Neural progenitor cell (in vitro differentiated cells): Measurements from ENCODE around the gene ZNF574. TPM values are rescaled to one million over a fixed set of nuclear protein-coding genes. Genes with fewer than 3 reads are reported as not detected.

Experiments used
- DNase-seq: peaks from one replicate; pipeline ENCODE4 v3.0.0-alpha.2; 2016; ENCODE audit warnings: low spot score
- H2AFZ ChIP-seq: fragments of 200-600 bp; sonication (generic); replicated peaks from 2 replicates; pipeline ENCODE4 v1.6.1; 2016; ENCODE audit warnings: antibody characterized with exemption
- H3F3A ChIP-seq: fragments of 200-600 bp; sonication (generic); 2 replicates; pipeline ENCODE4 v1.6.1; 2016; ENCODE audit warnings: antibody characterized with exemption, low read depth
- H3K27ac ChIP-seq: fragments of 200-600 bp; sonication (generic); 2 replicates; pipeline ENCODE4 v1.5.1; 2016; ENCODE audit warnings: mild to moderate bottlenecking
- H3K27me3 ChIP-seq: fragments of 200-600 bp; sonication (generic); 2 replicates; pipeline ENCODE4 v1.6.1; 2016; ENCODE audit warnings: mild to moderate bottlenecking, moderate library complexity
- H3K36me3 ChIP-seq: fragments of 200-600 bp; sonication (generic); 2 replicates; pipeline ENCODE4 v1.5.1; 2016
- H3K4me1 ChIP-seq: fragments of 200-600 bp; sonication (generic); 2 replicates; pipeline ENCODE4 v1.6.1; 2016; ENCODE audit warnings: mixed run types
- H3K4me2 ChIP-seq: fragments of 200-600 bp; sonication (generic); 2 replicates; pipeline ENCODE4 v1.6.1; 2016
- H3K4me3 ChIP-seq: fragments of 200-600 bp; sonication (generic); 2 replicates; pipeline ENCODE4 v1.5.1; 2016
- H3K79me2 ChIP-seq: fragments of 200-600 bp; sonication (generic); 2 replicates; pipeline ENCODE4 v1.6.1; 2016; ENCODE audit warnings: low read depth
- H3K9ac ChIP-seq: fragments of 200-600 bp; sonication (generic); 2 replicates; pipeline ENCODE4 v1.6.1; 2016
- H3K9me3 ChIP-seq: fragments of 200-600 bp; sonication (generic); 2 replicates; pipeline ENCODE4 v1.5.1; 2016; ENCODE audit warnings: low read depth
- H4K20me1 ChIP-seq: fragments of 200-600 bp; sonication (generic); 2 replicates; pipeline ENCODE4 v1.6.1; 2016; ENCODE audit warnings: low read depth
- H3K27ac Mint-ChIP-seq: 3 replicates; pipeline ENCODE4 v1.8.0; 2021; ENCODE audit warnings: mixed read lengths
- H3K27me3 Mint-ChIP-seq: 2 replicates; pipeline ENCODE4 v1.8.0; 2022; ENCODE audit warnings: low read depth, mild to moderate bottlenecking, inconsistent platforms, moderate library complexity, mixed read lengths; ENCODE audit not compliant: insufficient read depth
- H3K36me3 Mint-ChIP-seq: 3 replicates; pipeline ENCODE4 v1.8.0; 2021; ENCODE audit warnings: mixed read lengths
- H3K4me1 Mint-ChIP-seq: 3 replicates; pipeline ENCODE4 v1.8.0; 2021; ENCODE audit warnings: mixed read lengths
- H3K4me3 Mint-ChIP-seq: 3 replicates; pipeline ENCODE4 v1.8.0; 2021; ENCODE audit warnings: mild to moderate bottlenecking, moderate library complexity, mixed read lengths
- H3K9me3 Mint-ChIP-seq: 3 replicates; pipeline ENCODE4 v1.8.0; 2020; ENCODE audit warnings: mixed read lengths
- EZH2 ChIP-seq: fragments of 200-600 bp; sonication (generic); IDR thresholded peaks from 2 replicates; pipeline ENCODE4 v1.6.1; 2017; ENCODE audit warnings: antibody characterized with exemption, mild to moderate bottlenecking, moderate library complexity
- EZH2phosphoT487 ChIP-seq: fragments of 200-600 bp; sonication (generic); IDR thresholded peaks from 2 replicates; pipeline ENCODE4 v1.6.1; 2017; ENCODE audit warnings: antibody characterized with exemption
- total RNA-seq: library from RNA; depleted of rRNA; stranded (reverse); fragments of >200 nt; gene quantifications from 2 replicates; pipeline ENCODE4 v1.2.3, GENCODE V29; 2015; ENCODE audit warnings: low replicate concordance
- TF ChIP-seq, protein P1 (sequence below): fragments of 200-600 bp; sonication (generic); IDR thresholded peaks from 2 replicates; pipeline ENCODE4 v1.5.1; 2017; ENCODE audit warnings: antibody characterized with exemption, mild to moderate bottlenecking

ZNF574 gene
- total RNA-seq, 1 donor from 2014 or later = 13.4 TPM

- H3K4me1 ChIP-seq = no peaks in the 10 kb centered on the region
- H3F3A ChIP-seq = no peaks in the 10 kb centered on the region
- H3K9ac ChIP-seq = no peak overlapping the region
- DNase-seq = no peak
- no peaks in the 10 kb centered on the region for H3K36me3 ChIP-seq
- Mint-ChIP-seq H3K4me3 (no peak overlapping the region), H3K36me3 (no peaks in the 10 kb centered on the region), H3K4me1 (peaks cover 19% of the 10 kb centered on the region), H3K27me3 (peaks cover 6% of the 10 kb centered on the region), H3K27ac (no peak overlapping the region), H3K9me3 (no peaks in the 10 kb centered on the region)
- no peaks in the 10 kb centered on the region for H3K9me3 ChIP-seq
- no peaks in the 10 kb centered on the region for H3K27me3 ChIP-seq
- H2AFZ ChIP-seq = no peak overlapping the region
- no peak overlapping the region for H3K27ac ChIP-seq
- no peak overlapping the region for H3K4me3 ChIP-seq
- no peak overlapping the region for H3K4me2 ChIP-seq
- no peaks in the 10 kb centered on the region for H3K79me2 ChIP-seq
- H4K20me1 ChIP-seq = no peaks in the 10 kb centered on the region
- TF ChIP-seq, protein P1, sequence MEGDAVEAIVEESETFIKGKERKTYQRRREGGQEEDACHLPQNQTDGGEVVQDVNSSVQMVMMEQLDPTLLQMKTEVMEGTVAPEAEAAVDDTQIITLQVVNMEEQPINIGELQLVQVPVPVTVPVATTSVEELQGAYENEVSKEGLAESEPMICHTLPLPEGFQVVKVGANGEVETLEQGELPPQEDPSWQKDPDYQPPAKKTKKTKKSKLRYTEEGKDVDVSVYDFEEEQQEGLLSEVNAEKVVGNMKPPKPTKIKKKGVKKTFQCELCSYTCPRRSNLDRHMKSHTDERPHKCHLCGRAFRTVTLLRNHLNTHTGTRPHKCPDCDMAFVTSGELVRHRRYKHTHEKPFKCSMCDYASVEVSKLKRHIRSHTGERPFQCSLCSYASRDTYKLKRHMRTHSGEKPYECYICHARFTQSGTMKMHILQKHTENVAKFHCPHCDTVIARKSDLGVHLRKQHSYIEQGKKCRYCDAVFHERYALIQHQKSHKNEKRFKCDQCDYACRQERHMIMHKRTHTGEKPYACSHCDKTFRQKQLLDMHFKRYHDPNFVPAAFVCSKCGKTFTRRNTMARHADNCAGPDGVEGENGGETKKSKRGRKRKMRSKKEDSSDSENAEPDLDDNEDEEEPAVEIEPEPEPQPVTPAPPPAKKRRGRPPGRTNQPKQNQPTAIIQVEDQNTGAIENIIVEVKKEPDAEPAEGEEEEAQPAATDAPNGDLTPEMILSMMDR = no peak
- no peak for TF ChIP-seq EZH2
- no peak for TF ChIP-seq EZH2phosphoT487
These were observed 37.8 kb downstream of the ZNF574 start for GRCh38 chr19:42113641-42114348.

DNA sequence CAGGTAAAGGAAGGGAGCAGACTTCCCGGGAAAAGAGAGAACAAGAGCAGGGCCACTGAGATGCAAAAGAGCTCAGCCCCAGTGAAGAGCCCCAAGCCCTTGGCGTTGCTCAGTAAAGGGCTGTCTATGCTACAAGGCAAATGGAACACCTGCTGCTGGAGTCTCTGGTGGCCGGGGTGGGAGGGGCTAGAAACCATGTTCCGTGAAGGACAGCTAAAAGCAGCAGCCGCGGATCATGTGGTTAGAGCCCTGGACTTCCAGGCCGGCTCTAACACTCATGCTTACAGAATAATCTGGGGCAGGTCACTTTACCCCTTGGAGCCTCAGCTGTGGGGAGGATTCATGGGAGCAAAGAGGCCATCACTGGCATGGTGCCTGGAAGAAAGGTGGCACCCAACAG, 38.4 kb downstream of the ZNF574 start:
- no peaks in the 10 kb centered on the region for H3K36me3 ChIP-seq
- H3K27me3 Mint-ChIP-seq = peaks cover 8% of the 10 kb centered on the region
- H3K4me3 ChIP-seq = no peak overlapping the region
- TF ChIP-seq, protein P1 = no peak
- TF ChIP-seq EZH2 (no peak), EZH2phosphoT487 (no peak)
- no peak overlapping the region for H3K27ac Mint-ChIP-seq
- peaks cover 19% of the 10 kb centered on the region for H3K4me1 Mint-ChIP-seq
- no peaks in the 10 kb centered on the region for H3K27me3 ChIP-seq
- H3K79me2 ChIP-seq = no peaks in the 10 kb centered on the region
- no peak for DNase-seq
- no peaks in the 10 kb centered on the region for H3K9me3 Mint-ChIP-seq
- no peaks in the 10 kb centered on the region for H3K4me1 ChIP-seq
- H3F3A ChIP-seq = no peaks in the 10 kb centered on the region
- no peak overlapping the region for H2AFZ ChIP-seq
- no peaks in the 10 kb centered on the region for H4K20me1 ChIP-seq
- H3K36me3 Mint-ChIP-seq = no peaks in the 10 kb centered on the region
- H3K9me3 ChIP-seq = no peaks in the 10 kb centered on the region
- H3K27ac ChIP-seq = no peak overlapping the region
- no peak overlapping the region for H3K4me2 ChIP-seq
- no peak overlapping the region for H3K9ac ChIP-seq
- no peak overlapping the region for H3K4me3 Mint-ChIP-seq

GRCh38 chr19:42115219-42115618, 39.3 kb downstream of the ZNF574 start:
- no peak for DNase-seq
- H2AFZ ChIP-seq = no peak overlapping the region
- H3K27ac ChIP-seq = no peak overlapping the region
- H3K4me1 ChIP-seq = no peaks in the 10 kb centered on the region
- TF ChIP-seq, protein P1 = no peak
- TF ChIP-seq EZH2 (no peak), EZH2phosphoT487 (no peak)
- no peaks in the 10 kb centered on the region for H3K27me3 ChIP-seq
- no peak overlapping the region for H3K4me3 ChIP-seq
- H3K9ac ChIP-seq = no peak overlapping the region
- Mint-ChIP-seq H3K27ac (no peak overlapping the region), H3K27me3 (peaks cover 8% of the 10 kb centered on the region), H3K4me1 (peaks cover 19% of the 10 kb centered on the region), H3K36me3 (no peaks in the 10 kb centered on the region), H3K4me3 (no peak overlapping the region), H3K9me3 (no peaks in the 10 kb centered on the region)
- no peaks in the 10 kb centered on the region for H3K9me3 ChIP-seq
- no peaks in the 10 kb centered on the region for H4K20me1 ChIP-seq
- no peaks in the 10 kb centered on the region for H3F3A ChIP-seq
- no peak overlapping the region for H3K4me2 ChIP-seq
- H3K36me3 ChIP-seq = no peaks in the 10 kb centered on the region
- no peaks in the 10 kb centered on the region for H3K79me2 ChIP-seq
